DND-41 (cell line): ENCODE measurements around the gene TCEA2.

ENCODE experiments used
- EZH2 ChIP-seq: IDR thresholded peaks from 3 replicates; pipeline ENCODE4 v1.6.1; 2012; ENCODE audit warnings: borderline replicate concordance, low read depth, mild to moderate bottlenecking, moderate library complexity, low read length, inconsistent platforms; ENCODE audit not compliant: severe bottlenecking
- TF ChIP-seq, protein P1 (sequence below): IDR thresholded peaks from 2 replicates; pipeline ENCODE4 v1.5.1; 2012; ENCODE audit warnings: borderline replicate concordance, low read length, moderate library complexity, mild to moderate bottlenecking; ENCODE audit not compliant: poor library complexity, severe bottlenecking; ENCODE audit errors: extremely low read depth

DNA sequence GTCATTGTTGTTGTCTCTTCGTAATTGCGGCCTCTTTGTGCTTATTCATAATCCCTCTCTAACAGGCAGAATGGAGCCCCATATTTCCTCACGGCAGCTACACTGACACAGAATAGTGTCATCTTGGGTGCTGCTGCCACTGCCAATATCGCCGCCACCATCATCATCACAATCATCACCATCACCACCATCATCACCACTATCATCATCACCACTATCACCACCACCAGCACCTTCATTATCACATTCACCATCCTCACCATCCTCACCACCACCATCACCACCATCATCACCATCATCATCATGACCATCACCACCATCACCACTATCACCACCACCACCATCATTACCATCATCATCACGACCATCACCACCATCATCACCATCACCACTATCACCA, 33.5 kb downstream of the TCEA2 start:
- TF ChIP-seq, protein P1, sequence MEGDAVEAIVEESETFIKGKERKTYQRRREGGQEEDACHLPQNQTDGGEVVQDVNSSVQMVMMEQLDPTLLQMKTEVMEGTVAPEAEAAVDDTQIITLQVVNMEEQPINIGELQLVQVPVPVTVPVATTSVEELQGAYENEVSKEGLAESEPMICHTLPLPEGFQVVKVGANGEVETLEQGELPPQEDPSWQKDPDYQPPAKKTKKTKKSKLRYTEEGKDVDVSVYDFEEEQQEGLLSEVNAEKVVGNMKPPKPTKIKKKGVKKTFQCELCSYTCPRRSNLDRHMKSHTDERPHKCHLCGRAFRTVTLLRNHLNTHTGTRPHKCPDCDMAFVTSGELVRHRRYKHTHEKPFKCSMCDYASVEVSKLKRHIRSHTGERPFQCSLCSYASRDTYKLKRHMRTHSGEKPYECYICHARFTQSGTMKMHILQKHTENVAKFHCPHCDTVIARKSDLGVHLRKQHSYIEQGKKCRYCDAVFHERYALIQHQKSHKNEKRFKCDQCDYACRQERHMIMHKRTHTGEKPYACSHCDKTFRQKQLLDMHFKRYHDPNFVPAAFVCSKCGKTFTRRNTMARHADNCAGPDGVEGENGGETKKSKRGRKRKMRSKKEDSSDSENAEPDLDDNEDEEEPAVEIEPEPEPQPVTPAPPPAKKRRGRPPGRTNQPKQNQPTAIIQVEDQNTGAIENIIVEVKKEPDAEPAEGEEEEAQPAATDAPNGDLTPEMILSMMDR, result no peak
- TF ChIP-seq EZH2, result no peak
